Small intestine (tissue), 7 donors: ENCODE results near the gene GAK. TPM values are rescaled to one million over a fixed set of nuclear protein-coding genes. Genes with fewer than 3 reads are reported as not detected.
"Not testable (repeated sequence)": the region's sequence is repeated elsewhere in the genome, so short reads cannot be mapped to it uniquely, and the experiment has no call there.

Experiments used
- DNase-seq, 2 donors: peaks; one replicate each; pipeline versions ENCODE4 v3.0.0 to v3.0.0-alpha.2; 2013
- FAIRE-seq: peaks from 2 replicates; lab custom pipeline; 2012; peaks lifted over from hg19 to GRCh38; lab: Jason Lieb, UNC
- H3K27ac ChIP-seq, 3 donors: one replicate each; pipeline ENCODE4 v1.5.1; 2013; ENCODE audit warnings: low read length in 2 of 3, mild to moderate bottlenecking in 2 of 3, control low read depth in 1 of 3, inconsistent platforms in 1 of 3, low read depth in 1 of 3, moderate library complexity in 1 of 3
- H3K27me3 ChIP-seq, 3 donors: one replicate each; pipeline ENCODE4 v1.6.1; 2013; ENCODE audit warnings: low read length in 3 of 3, inconsistent platforms in 1 of 3; ENCODE audit not compliant: control insufficient read depth in 3 of 3, insufficient read depth in 3 of 3
- H3K36me3 ChIP-seq, 3 donors: one replicate each; pipeline ENCODE4 v1.6.1; 2013; ENCODE audit warnings: low read length in 3 of 3, inconsistent platforms in 1 of 3, low read depth in 1 of 3, mild to moderate bottlenecking in 1 of 3, moderate library complexity in 1 of 3; ENCODE audit not compliant: control insufficient read depth in 3 of 3, insufficient read depth in 2 of 3
- H3K4me1 ChIP-seq, 3 donors: one replicate each; pipeline ENCODE4 v1.6.1; 2013; ENCODE audit warnings: low read length in 2 of 3, inconsistent platforms in 1 of 3, low read depth in 1 of 3, mild to moderate bottlenecking in 1 of 3, moderate library complexity in 1 of 3; ENCODE audit not compliant: control insufficient read depth in 3 of 3, insufficient read depth in 2 of 3
- H3K4me3 ChIP-seq, 3 donors: one replicate each; pipeline ENCODE4 v1.5.1; 2013; ENCODE audit warnings: low read length in 3 of 3, control low read depth in 1 of 3, inconsistent platforms in 1 of 3, low read depth in 1 of 3, mild to moderate bottlenecking in 1 of 3, moderate library complexity in 1 of 3
- H3K9me3 ChIP-seq, 2 donors: one replicate each; pipeline ENCODE4 v1.6.1; 2013; ENCODE audit warnings: low read depth in 1 of 2, low read length in 1 of 2; ENCODE audit not compliant: control insufficient read depth in 2 of 2, insufficient read depth in 1 of 2
- WGBS, 3 donors: extraction: QIAGEN DNeasy Blood & Tissue Kit; methylation state at CpG; one replicate each; pipeline ENCODE4 v1.1.7; 2013; 5-methylcytosine and 5-hydroxymethylcytosine counted together
- polyA plus RNA-seq, 4 donors: library from polyadenylated mRNA; stranded (reverse) in 3 of 4; unstranded in 1 of 4; fragments of 200-250 nt in 3 of 4; fragments of 120-200 nt in 1 of 4; gene quantifications; one replicate each; pipeline versions ENCODE4 v1.2.1 to v1.2.3, GENCODE V29; 2013
- donor health status: healthy with polysubstance abuse.
- donor health status: control.
- donor health status: control.
- donor health status: Bipolar disorder and iron deficiency.
- donor health status: healthy.

Gene GAK
- polyA plus RNA-seq, 4 donors, result 98.4 to 463 (median 230) TPM

GRCh38 chr4:807792-808191 is 124.3 kb downstream of the GAK start:
- H3K9me3 ChIP-seq, result no peaks in the 10 kb centered on the region
- DNase-seq (peak in 1 of 2 donors; percentile 56), FAIRE-seq (no peak)
- H3K4me3 ChIP-seq, result no peak overlapping the region
- H3K4me1 ChIP-seq, result no peaks in the 10 kb centered on the region
- no peak overlapping the region for H3K27ac ChIP-seq
- 27 to 56% (median 28%) methylated on average over 5 of the region's 5 CpGs for WGBS, 3 donors
- peaks cover 0 to 1% (median 0%) of the 10 kb centered on the region in 3 donors for H3K27me3 ChIP-seq
- H3K36me3 ChIP-seq, result no peaks in the 10 kb centered on the region

- WGBS, 3 donors, result 91 to 98% (median 96%) methylated on average over 4 of the region's 4 CpGs
- H3K9me3 ChIP-seq, H3K4me1 ChIP-seq, H3K36me3 ChIP-seq, H3K27me3 ChIP-seq, FAIRE-seq, H3K27ac ChIP-seq, DNase-seq, H3K4me3 ChIP-seq: not testable (repeated sequence)
These were observed 125.1 kb downstream of the GAK start for GRCh38 chr4:806979-807378.

- WGBS, 3 donors, result 72 to 83% (median 76%) methylated on average over 43 to 44 of the region's 44 CpGs
- DNase-seq, result no peak
- no peak for FAIRE-seq
These were observed 127.3 kb downstream of the GAK start for GRCh38 chr4:804804-805203.

GRCh38 chr4:803884-804283 is 128.2 kb downstream of the GAK start:
- no peak for FAIRE-seq
- 87 to 95% (median 92%) methylated on average over 13 of the region's 13 CpGs for WGBS, 3 donors

More at GRCh38 chr4:804804-805203, 127.3 kb downstream of the GAK start:
- Histone ChIP-seq H3K27me3 (no peaks in the 10 kb centered on the region), H3K27ac (no peak overlapping the region), H3K9me3 (peaks cover 0 to 5% of the 10 kb centered on the region in 2 donors), H3K4me3 (no peak overlapping the region), H3K4me1 (no peaks in the 10 kb centered on the region), H3K36me3 (no peaks in the 10 kb centered on the region)

GRCh38 chr4:801436-802124 is 130.5 kb downstream of the GAK start:
- H3K9me3 ChIP-seq, result peaks cover 0 to 5% of the 10 kb centered on the region in 2 donors
- H3K36me3 ChIP-seq, result no peaks in the 10 kb centered on the region
- FAIRE-seq (no peak), DNase-seq (no peak)
- H3K27me3 ChIP-seq, result peaks cover 0 to 6% (median 0%) of the 10 kb centered on the region in 3 donors
- peaks cover 0 to 4% (median 0%) of the 10 kb centered on the region in 3 donors for H3K4me1 ChIP-seq
- 92 to 95% (median 93%) methylated on average over 13 of the region's 13 CpGs for WGBS, 3 donors
- H3K27ac ChIP-seq, result no peak overlapping the region
- H3K4me3 ChIP-seq, result no peak overlapping the region

More at GRCh38 chr4:803884-804283, 128.2 kb downstream of the GAK start:
- no peak overlapping the region for H3K4me3 ChIP-seq
- no peaks in the 10 kb centered on the region for H3K27me3 ChIP-seq
- peaks cover 0 to 4% (median 0%) of the 10 kb centered on the region in 3 donors for H3K4me1 ChIP-seq
- H3K9me3 ChIP-seq, result peaks cover 0 to 5% of the 10 kb centered on the region in 2 donors
- no peak for DNase-seq
- H3K36me3 ChIP-seq, result no peaks in the 10 kb centered on the region
- H3K27ac ChIP-seq, result no peak overlapping the region

Other genes starting within 250 kb of the GAK start
- 1 to 10 TPM; 3.4 to 7.8 (median 4.6) TPM for gene SLC49A3, start 243.2 kb downstream of the GAK start, polyA plus RNA-seq
- gene PCGF3, start 226.5 kb downstream of the GAK start, polyA plus RNA-seq, result 10 to 100 TPM; 27.3 to 71.6 (median 55.3) TPM
- 1 to 10 TPM in 2 of 4 donors, not detected in 2; 1.4 to 2.6 TPM for gene CPLX1, start 106.2 kb downstream of the GAK start, polyA plus RNA-seq
- gene TMEM175, start 144 bp upstream of the GAK start, polyA plus RNA-seq, result 10 to 100 TPM; 23.1 to 29.5 (median 24.3) TPM
- 10 to 100 TPM; 18.9 to 42.3 (median 26.8) TPM for gene DGKQ, start 41.3 kb upstream of the GAK start, polyA plus RNA-seq
- 10 to 100 TPM; 10.8 to 20.9 (median 13.1) TPM for gene IDUA, start 54.7 kb upstream of the GAK start, polyA plus RNA-seq
- gene SLC26A1, start 61.1 kb upstream of the GAK start, polyA plus RNA-seq, result 1 to 10 TPM in 3 of 4 donors, under 1 TPM in 1; 0.54 to 8.6 (median 2.7) TPM
- 10 to 100 TPM in 2 of 4 donors, 1 to 10 TPM in 2; 1.8 to 10.9 (median 7.3) TPM for gene FGFRL1, start 79.3 kb upstream of the GAK start, polyA plus RNA-seq
- gene RNF212, start 181.2 kb upstream of the GAK start, polyA plus RNA-seq, result 1 to 10 TPM in 3 of 4 donors, not detected in 1; 1.4 to 2.2 (median 1.7) TPM
- gene SPON2, start 240.3 kb upstream of the GAK start, polyA plus RNA-seq, result 10 to 100 TPM; 12.7 to 61.0 (median 44.3) TPM